ENCODE results near the gene MORN1. TPM values are rescaled to one million over a fixed set of nuclear protein-coding genes. Genes with fewer than 3 reads are reported as not detected.

The MORN1 gene
- polyA plus RNA-seq, 1 donor, result 10.3 TPM

- WGBS (ENCODE audit: insufficient coverage, low lambda C conversion rate), result no CpG with 5 or more reads among the region's 25 CpGs
- peaks cover 5% of the 10 kb centered on the region for H3K9me3 ChIP-seq (ENCODE audit: control insufficient read depth, low read depth, low read length)
- no peak overlapping the region for H3K27ac ChIP-seq (ENCODE audit: low read length)
Measured at GRCh38 chr1:2407166-2407990, 16.0 kb upstream of the MORN1 start.

DNA sequence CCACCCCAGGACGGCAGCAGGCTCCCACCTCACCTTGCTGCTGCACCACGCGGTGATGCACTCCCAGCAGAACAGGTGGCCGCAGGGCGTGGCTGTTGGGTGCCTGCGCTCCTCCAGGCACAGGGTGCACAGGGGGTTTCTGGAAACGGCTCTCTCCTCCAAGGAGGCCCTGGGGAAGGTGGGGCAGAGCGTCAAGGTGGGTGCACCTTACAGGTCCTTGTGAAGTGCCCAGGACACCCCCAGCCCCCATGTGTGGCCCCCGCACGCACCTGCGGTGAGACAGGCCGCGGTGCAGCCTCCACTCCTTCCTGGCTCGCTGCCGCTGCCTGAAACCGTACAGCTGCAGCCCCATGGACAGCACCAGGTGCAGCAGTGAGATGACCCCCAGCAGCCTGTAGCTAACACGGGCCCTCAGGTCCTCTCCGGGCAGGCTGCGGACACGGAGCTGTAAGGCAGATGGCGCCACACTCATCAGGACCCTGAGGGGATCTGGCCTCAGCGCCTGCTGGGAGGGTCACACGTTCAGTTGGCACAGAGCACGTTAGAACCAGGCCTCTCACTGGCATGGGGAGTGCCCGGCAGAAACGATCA is 15.2 kb upstream of the MORN1 start:
- no peak for DNase-seq
- WGBS (ENCODE audit: insufficient coverage, low lambda C conversion rate), result no CpG with 5 or more reads among the region's 26 CpGs
- H3K9me3 ChIP-seq (ENCODE audit: control insufficient read depth, low read depth, low read length), result no peaks in the 10 kb centered on the region
- H3K27ac ChIP-seq (ENCODE audit: low read length), result no peak overlapping the region
- no peaks in the 10 kb centered on the region for H3K27me3 ChIP-seq (ENCODE audit: control insufficient read depth, insufficient read depth, low read length)
- H3K36me3 ChIP-seq (ENCODE audit: control insufficient read depth, insufficient read depth, low read length), result peaks cover 75% of the 10 kb centered on the region
- H3K4me3 ChIP-seq (ENCODE audit: low read length), result no peak overlapping the region
- peaks cover 3% of the 10 kb centered on the region for H3K4me1 ChIP-seq (ENCODE audit: control insufficient read depth, insufficient read depth, low read length)

More at GRCh38 chr1:2407166-2407990, 16.0 kb upstream of the MORN1 start:
- H3K4me1 ChIP-seq (ENCODE audit: control insufficient read depth, insufficient read depth, low read length), result peaks cover 7% of the 10 kb centered on the region
- DNase-seq, result no peak
- H3K27me3 ChIP-seq (ENCODE audit: control insufficient read depth, insufficient read depth, low read length), result no peaks in the 10 kb centered on the region
- no peak overlapping the region for H3K4me3 ChIP-seq (ENCODE audit: low read length)
- peaks cover 67% of the 10 kb centered on the region for H3K36me3 ChIP-seq (ENCODE audit: control insufficient read depth, insufficient read depth, low read length)

DNA sequence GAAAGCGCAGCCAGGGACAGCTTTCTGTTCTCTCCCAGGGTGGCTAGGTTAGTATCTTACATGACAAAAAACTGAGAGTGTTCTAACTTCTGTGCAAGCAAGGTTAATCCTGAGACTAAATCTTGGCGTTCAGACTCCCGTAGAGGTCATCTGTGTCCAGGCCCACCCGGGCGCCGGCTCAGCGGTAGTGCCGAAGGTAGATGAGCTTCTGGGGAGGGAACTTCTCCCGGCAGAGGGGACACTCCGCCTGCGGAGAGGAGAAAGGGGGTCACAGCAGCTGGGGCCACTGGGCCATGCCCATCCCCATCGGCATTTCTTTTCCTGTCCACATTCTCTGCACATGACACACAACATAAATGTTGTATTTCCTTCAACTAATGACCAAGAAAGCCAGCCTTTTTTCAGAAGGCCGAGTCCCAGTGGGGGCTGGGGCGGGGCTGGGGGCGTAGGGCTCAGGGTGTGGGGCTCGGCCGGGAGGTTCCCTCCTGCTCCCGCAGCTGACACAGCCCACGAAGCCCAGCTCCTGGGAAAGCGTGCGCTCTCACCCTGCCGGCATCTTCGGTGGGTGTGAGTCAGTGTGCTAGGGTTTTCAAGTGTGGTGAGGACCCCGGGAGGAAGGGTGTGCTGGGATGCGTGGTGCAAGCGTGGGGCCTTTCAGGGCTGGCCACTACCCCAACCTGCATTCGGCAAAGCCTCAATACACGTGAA is 14.4 kb upstream of the MORN1 start:
- Histone ChIP-seq H3K27ac (ENCODE audit: low read length) (no peak overlapping the region), H3K36me3 (ENCODE audit: control insufficient read depth, insufficient read depth, low read length) (peaks cover 81% of the 10 kb centered on the region), H3K27me3 (ENCODE audit: control insufficient read depth, insufficient read depth, low read length) (no peaks in the 10 kb centered on the region), H3K4me1 (ENCODE audit: control insufficient read depth, insufficient read depth, low read length) (no peaks in the 10 kb centered on the region), H3K4me3 (ENCODE audit: low read length) (no peak overlapping the region), H3K9me3 (ENCODE audit: control insufficient read depth, low read depth, low read length) (no peaks in the 10 kb centered on the region)
- DNase-seq, result no peak
- no CpG with 5 or more reads among the region's 28 CpGs for WGBS (ENCODE audit: insufficient coverage, low lambda C conversion rate)

GRCh38 chr1:2404890-2405511 is 13.6 kb upstream of the MORN1 start:
- Histone ChIP-seq H3K4me1 (ENCODE audit: control insufficient read depth, insufficient read depth, low read length) (no peaks in the 10 kb centered on the region), H3K27me3 (ENCODE audit: control insufficient read depth, insufficient read depth, low read length) (no peaks in the 10 kb centered on the region), H3K36me3 (ENCODE audit: control insufficient read depth, insufficient read depth, low read length) (peaks cover 83% of the 10 kb centered on the region), H3K9me3 (ENCODE audit: control insufficient read depth, low read depth, low read length) (no peaks in the 10 kb centered on the region), H3K27ac (ENCODE audit: low read length) (no peak overlapping the region), H3K4me3 (ENCODE audit: low read length) (no peak overlapping the region)
- DNase-seq, result no peak
- WGBS (ENCODE audit: insufficient coverage, low lambda C conversion rate), result no CpG with 5 or more reads among the region's 24 CpGs

GRCh38 chr1:2404142-2404889 is 13.0 kb upstream of the MORN1 start:
- H3K27me3 ChIP-seq (ENCODE audit: control insufficient read depth, insufficient read depth, low read length), result no peaks in the 10 kb centered on the region
- H3K9me3 ChIP-seq (ENCODE audit: control insufficient read depth, low read depth, low read length), result no peaks in the 10 kb centered on the region
- no peak overlapping the region for H3K4me3 ChIP-seq (ENCODE audit: low read length)
- H3K4me1 ChIP-seq (ENCODE audit: control insufficient read depth, insufficient read depth, low read length), result no peaks in the 10 kb centered on the region
- H3K36me3 ChIP-seq (ENCODE audit: control insufficient read depth, insufficient read depth, low read length), result peaks cover 90% of the 10 kb centered on the region
- 20% methylated on average over 2 of the region's 29 CpGs for WGBS (ENCODE audit: insufficient coverage, low lambda C conversion rate)
- DNase-seq, result no peak
- H3K27ac ChIP-seq (ENCODE audit: low read length), result no peak overlapping the region

DNA sequence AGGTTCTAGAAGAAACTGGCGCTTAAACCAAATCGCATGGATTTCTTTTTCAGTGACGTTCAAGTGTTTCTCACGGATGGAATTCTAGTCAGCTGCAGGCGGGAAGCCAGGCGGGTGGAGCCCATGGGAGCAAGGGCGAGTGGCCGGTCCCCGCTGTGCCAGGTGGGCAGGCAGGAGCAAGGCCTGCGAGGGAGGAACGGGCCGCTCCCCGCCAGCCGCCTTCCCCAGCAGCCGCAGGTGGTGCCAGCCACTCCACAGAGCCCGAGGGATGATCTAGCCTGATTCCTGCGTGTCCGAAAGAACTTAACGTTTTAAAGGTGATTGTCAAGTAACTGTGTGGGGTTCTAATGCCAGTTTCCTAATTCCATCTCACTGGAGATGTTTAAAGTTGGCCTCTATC is 11.9 kb upstream of the MORN1 start:
- no CpG with 5 or more reads among the region's 19 CpGs for WGBS (ENCODE audit: insufficient coverage, low lambda C conversion rate)
- Histone ChIP-seq H3K27ac (ENCODE audit: low read length) (no peak overlapping the region), H3K4me3 (ENCODE audit: low read length) (no peak overlapping the region), H3K36me3 (ENCODE audit: control insufficient read depth, insufficient read depth, low read length) (peaks cover 90% of the 10 kb centered on the region), H3K27me3 (ENCODE audit: control insufficient read depth, insufficient read depth, low read length) (no peaks in the 10 kb centered on the region), H3K9me3 (ENCODE audit: control insufficient read depth, low read depth, low read length) (no peaks in the 10 kb centered on the region), H3K4me1 (ENCODE audit: control insufficient read depth, insufficient read depth, low read length) (no peaks in the 10 kb centered on the region)
- DNase-seq, result no peak

- DNase-seq, result no peak
- no CpG with 5 or more reads among the region's 23 CpGs for WGBS (ENCODE audit: insufficient coverage, low lambda C conversion rate)
- H3K9me3 ChIP-seq (ENCODE audit: control insufficient read depth, low read depth, low read length), result no peaks in the 10 kb centered on the region
- H3K36me3 ChIP-seq (ENCODE audit: control insufficient read depth, insufficient read depth, low read length), result peaks cover 93% of the 10 kb centered on the region
- no peak overlapping the region for H3K27ac ChIP-seq (ENCODE audit: low read length)
- no peaks in the 10 kb centered on the region for H3K4me1 ChIP-seq (ENCODE audit: control insufficient read depth, insufficient read depth, low read length)
- H3K4me3 ChIP-seq (ENCODE audit: low read length), result no peak overlapping the region
- H3K27me3 ChIP-seq (ENCODE audit: control insufficient read depth, insufficient read depth, low read length), result no peaks in the 10 kb centered on the region
Measured at GRCh38 chr1:2402420-2402819, 11.1 kb upstream of the MORN1 start.

DNA sequence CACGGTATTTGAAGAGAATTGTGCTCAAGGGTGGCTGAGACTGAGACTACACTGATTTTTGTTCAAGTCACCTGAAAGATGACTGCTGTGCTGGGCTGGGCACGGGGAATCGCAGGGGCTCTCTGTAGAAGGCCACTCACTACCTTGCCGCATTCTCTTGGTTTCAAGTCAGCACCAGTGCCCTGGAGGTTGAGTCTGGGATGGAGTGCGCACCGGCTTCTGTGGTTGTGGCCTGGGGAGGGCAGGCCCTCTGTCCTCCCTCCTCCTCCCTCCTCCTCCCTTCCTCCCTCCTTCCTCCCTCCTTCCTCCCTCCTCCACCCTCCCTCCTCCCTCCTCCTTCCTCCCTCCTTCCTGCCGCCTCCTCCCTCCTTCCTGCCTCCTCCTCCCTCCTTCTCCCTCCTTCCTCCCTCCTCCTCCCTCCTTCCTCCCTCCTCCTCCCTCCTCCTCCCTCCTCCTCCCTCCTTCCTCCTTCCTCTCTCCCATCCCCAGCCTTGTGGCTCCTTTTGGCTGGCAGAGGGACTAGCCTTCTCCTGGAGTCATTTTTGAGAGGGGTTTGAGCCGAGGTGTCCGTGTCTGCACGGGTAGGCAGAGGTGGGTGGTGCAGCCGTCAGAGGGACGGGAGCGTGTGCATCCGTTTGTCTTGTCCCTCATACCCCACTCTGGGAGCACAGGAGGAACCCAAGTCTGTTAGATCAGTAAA is 9.7 kb upstream of the MORN1 start:
- no peaks in the 10 kb centered on the region for H3K9me3 ChIP-seq (ENCODE audit: control insufficient read depth, low read depth, low read length)
- peaks cover 93% of the 10 kb centered on the region for H3K36me3 ChIP-seq (ENCODE audit: control insufficient read depth, insufficient read depth, low read length)
- H3K27ac ChIP-seq (ENCODE audit: low read length), result no peak overlapping the region
- H3K4me1 ChIP-seq (ENCODE audit: control insufficient read depth, insufficient read depth, low read length), result no peaks in the 10 kb centered on the region
- H3K27me3 ChIP-seq (ENCODE audit: control insufficient read depth, insufficient read depth, low read length), result no peaks in the 10 kb centered on the region
- no peak overlapping the region for H3K4me3 ChIP-seq (ENCODE audit: low read length)
- no CpG with 5 or more reads among the region's 14 CpGs for whole genome bisulfite sequencing (ENCODE audit: insufficient coverage, low lambda C conversion rate)
- DNase-seq, result no peak

DNA sequence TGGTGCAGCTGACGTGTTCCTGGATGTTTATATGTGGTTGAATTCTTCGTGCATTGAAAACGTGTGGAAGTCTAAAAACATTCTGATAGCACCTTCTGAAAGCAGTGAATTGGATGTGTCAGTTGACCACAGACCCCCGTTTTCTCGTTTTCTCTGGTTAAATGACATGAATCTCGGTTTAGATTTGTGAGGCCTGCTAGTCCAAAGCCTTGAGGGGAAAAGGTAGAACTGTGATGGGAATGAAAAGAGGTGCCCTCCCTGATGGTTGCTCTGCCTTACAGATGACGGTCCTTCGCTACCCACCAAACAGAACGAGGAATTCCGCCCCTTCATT is 9.2 kb upstream of the MORN1 start:
- Histone ChIP-seq H3K27me3 (ENCODE audit: control insufficient read depth, insufficient read depth, low read length) (no peaks in the 10 kb centered on the region), H3K4me3 (ENCODE audit: low read length) (no peak overlapping the region), H3K36me3 (ENCODE audit: control insufficient read depth, insufficient read depth, low read length) (peaks cover 93% of the 10 kb centered on the region), H3K9me3 (ENCODE audit: control insufficient read depth, low read depth, low read length) (no peaks in the 10 kb centered on the region), H3K27ac (ENCODE audit: low read length) (no peak overlapping the region), H3K4me1 (ENCODE audit: control insufficient read depth, insufficient read depth, low read length) (no peaks in the 10 kb centered on the region)
- 69% methylated on average over 3 of the region's 10 CpGs for whole genome bisulfite sequencing (ENCODE audit: insufficient coverage, low lambda C conversion rate)
- no peak for DNase-seq

Data from large intestine (tissue), 3 donors.